ENCODE measurements around the gene C10orf120.

Gene C10orf120

GRCh38 chr10:122699796-122700455 lies at the start of gene C10orf120:
C10orf120 (minus strand) TSS chr10:122699846; CDS start chr10:122699790, 56 bp downstream.
- no peak for DNase-seq (ENCODE audit: low read depth)
- TF ChIP-seq CTCF (conservative IDR thresholded peaks at IDR 0.05; ENCODE audit: low read length), result no peak
- no peak within 1 kb of the TSS for H3K4me3 ChIP-seq (ENCODE audit: low read length)

GRCh38 chr10:122748496-122748895 lies 48.9 kb upstream of the C10orf120 start:
- TF ChIP-seq CTCF (conservative IDR thresholded peaks at IDR 0.05; ENCODE audit: low read length), result no peak
- no peak for DNase-seq (ENCODE audit: low read depth)

GRCh38 chr10:122746408-122746807 lies 46.8 kb upstream of the C10orf120 start:
- no peak for DNase-seq (ENCODE audit: low read depth)
- no peak for TF ChIP-seq CTCF (conservative IDR thresholded peaks at IDR 0.05; ENCODE audit: low read length)
- H3K4me3 ChIP-seq (ENCODE audit: low read length), result no peak overlapping the region

More at GRCh38 chr10:122748496-122748895, 48.9 kb upstream of the C10orf120 start:
- no peak overlapping the region for H3K4me3 ChIP-seq (ENCODE audit: low read length)

GRCh38 chr10:122744257-122744656 lies 44.6 kb upstream of the C10orf120 start:
- no peak for TF ChIP-seq CTCF (conservative IDR thresholded peaks at IDR 0.05; ENCODE audit: low read length)
- no peak for DNase-seq (ENCODE audit: low read depth)
- no peak overlapping the region for H3K4me3 ChIP-seq (ENCODE audit: low read length)

GRCh38 chr10:122740640-122741039 lies 41.0 kb upstream of the C10orf120 start:
- TF ChIP-seq CTCF (conservative IDR thresholded peaks at IDR 0.05; ENCODE audit: low read length), result no peak
- no peak for DNase-seq (ENCODE audit: low read depth)
- no peak overlapping the region for H3K4me3 ChIP-seq (ENCODE audit: low read length)

GRCh38 chr10:122738031-122738430 lies 38.4 kb upstream of the C10orf120 start:
- no peak overlapping the region for H3K4me3 ChIP-seq (ENCODE audit: low read length)
- DNase-seq (ENCODE audit: low read depth), result no peak
- TF ChIP-seq CTCF (conservative IDR thresholded peaks at IDR 0.05; ENCODE audit: low read length), result no peak

- DNase-seq (ENCODE audit: low read depth), result no peak
- H3K4me3 ChIP-seq (ENCODE audit: low read length), result no peak overlapping the region
- TF ChIP-seq CTCF (conservative IDR thresholded peaks at IDR 0.05; ENCODE audit: low read length), result no peak
Observed at GRCh38 chr10:122733931-122734665, 34.5 kb upstream of the C10orf120 start.
